CD14-positive monocyte (primary cell): ENCODE measurements around the gene SEMA4A. TPM values are rescaled to one million over a fixed set of nuclear protein-coding genes. Genes with fewer than 3 reads are reported as not detected.
"Not testable (repeated sequence)": the region's sequence is repeated elsewhere in the genome, so short reads cannot be mapped to it uniquely, and the experiment has no call there.

Experiments used
- DNase-seq, 3 donors: peaks; one replicate each; pipeline ENCODE4 v3.0.0-alpha.2; 2011 to 2022
- H2AFZ ChIP-seq: 2 replicates; pipeline ENCODE4 v1.6.0; 2012; ENCODE audit warnings: mild to moderate bottlenecking, low read depth, low read length, inconsistent platforms; ENCODE audit not compliant: insufficient read depth, poor library complexity, severe bottlenecking
- H3K27ac ChIP-seq, 2 donors: 1 replicate in 1 of 2; 2 replicates in 1 of 2; pipeline ENCODE4 v1.5.1; 2012 to 2013; ENCODE audit warnings: low read length in 2 of 2, control low read depth in 1 of 2, inconsistent platforms in 1 of 2, low read depth in 1 of 2, mild to moderate bottlenecking in 1 of 2
- H3K27me3 ChIP-seq, 2 donors: one replicate each; pipeline versions ENCODE4 v1.6.0 to v1.6.1; 2011 to 2013; ENCODE audit warnings: low read length in 2 of 2; ENCODE audit not compliant: control insufficient read depth in 2 of 2, insufficient read depth in 2 of 2
- H3K36me3 ChIP-seq, 2 donors: replicated peaks in 1 of 2; 1 replicate in 1 of 2; 2 replicates in 1 of 2; pipeline versions ENCODE4 v1.5.1 to v1.6.1; 2012 to 2013; ENCODE audit warnings: low read length in 2 of 2, control low read depth in 1 of 2, inconsistent platforms in 1 of 2, mild to moderate bottlenecking in 1 of 2; ENCODE audit not compliant: insufficient read depth in 2 of 2, control insufficient read depth in 1 of 2
- H3K4me1 ChIP-seq, 2 donors: 1 replicate in 1 of 2; 2 replicates in 1 of 2; pipeline versions ENCODE4 v1.5.1 to v1.6.1; 2012 to 2013; ENCODE audit warnings: low read length in 2 of 2, control low read depth in 1 of 2, inconsistent platforms in 1 of 2, mild to moderate bottlenecking in 1 of 2, moderate library complexity in 1 of 2; ENCODE audit not compliant: insufficient read depth in 2 of 2, control insufficient read depth in 1 of 2
- H3K4me2 ChIP-seq: replicated peaks from 2 replicates; pipeline ENCODE3; 2012; ENCODE audit warnings: low read length, moderate library complexity, mild to moderate bottlenecking; ENCODE audit not compliant: poor library complexity, severe bottlenecking; ENCODE audit errors: extremely low read depth
- H3K4me3 ChIP-seq, 3 experiments: fragments of 200-600 bp in 1 of 3; sonication (generic) in 1 of 3; replicated peaks in 1 of 3; 1 replicate in 2 of 3; 2 replicates in 1 of 3; pipeline ENCODE4 v1.5.1; 2011 to 2013; ENCODE audit warnings: low read length in 3 of 3, mild to moderate bottlenecking in 3 of 3, control low read depth in 2 of 3, low read depth in 2 of 3, inconsistent platforms in 1 of 3, moderate library complexity in 1 of 3
- H3K79me2 ChIP-seq: 2 replicates; pipeline ENCODE4 v1.6.0; 2012; ENCODE audit warnings: mild to moderate bottlenecking, control low read depth, inconsistent platforms, low read length, moderate library complexity; ENCODE audit not compliant: insufficient read depth
- H3K9ac ChIP-seq: 2 replicates; pipeline ENCODE4 v1.6.0; 2017; ENCODE audit warnings: low read length, mild to moderate bottlenecking; ENCODE audit not compliant: insufficient read depth, poor library complexity, severe bottlenecking
- H3K9me3 ChIP-seq, 2 donors: replicated peaks in 1 of 2; 1 replicate in 1 of 2; 2 replicates in 1 of 2; pipeline versions ENCODE4 v1.5.1 to v1.6.1; 2012 to 2013; ENCODE audit warnings: low read length in 2 of 2, control low read depth in 1 of 2; ENCODE audit not compliant: control insufficient read depth in 1 of 2, insufficient read depth in 1 of 2
- H4K20me1 ChIP-seq: 2 replicates; pipeline ENCODE4 v1.6.0; 2012; ENCODE audit warnings: mild to moderate bottlenecking, low read length, control low read depth, moderate library complexity; ENCODE audit not compliant: insufficient read depth
- H3K27ac Mint-ChIP-seq, 7 donors: one replicate each; pipeline ENCODE4 v1.8.0; 2020; ENCODE audit warnings: mild to moderate bottlenecking in 7 of 7, mixed read lengths in 7 of 7, moderate library complexity in 6 of 7, inconsistent platforms in 2 of 7
- H3K27me3 Mint-ChIP-seq, 3 donors: one replicate each; pipeline ENCODE4 v1.8.0; 2021 to 2022; ENCODE audit warnings: low read depth in 3 of 3, mild to moderate bottlenecking in 3 of 3, mixed read lengths in 3 of 3, moderate library complexity in 3 of 3, inconsistent platforms in 1 of 3
- H3K36me3 Mint-ChIP-seq, 2 donors: one replicate each; pipeline ENCODE4 v1.8.0; 2020; ENCODE audit warnings: mixed read lengths in 2 of 2, inconsistent platforms in 1 of 2, mild to moderate bottlenecking in 1 of 2
- H3K4me1 Mint-ChIP-seq: one replicate; pipeline ENCODE4 v1.8.0; 2020; ENCODE audit warnings: mild to moderate bottlenecking, mixed read lengths
- H3K4me3 Mint-ChIP-seq, 2 donors: one replicate each; pipeline ENCODE4 v1.8.0; 2020; ENCODE audit warnings: mild to moderate bottlenecking in 2 of 2, mixed read lengths in 2 of 2, moderate library complexity in 1 of 2
- H3K9me3 Mint-ChIP-seq, 7 donors: one replicate each; pipeline ENCODE4 v1.8.0; 2020 to 2022; ENCODE audit warnings: mixed read lengths in 7 of 7, mild to moderate bottlenecking in 6 of 7, moderate library complexity in 6 of 7, inconsistent platforms in 2 of 7
- WGBS: methylation state at CpG from one replicate; pipeline ENCODE4 v1.1.5; 2013; ENCODE audit warnings: missing lambda C conversion rate; ENCODE audit not compliant: insufficient coverage; 5-methylcytosine and 5-hydroxymethylcytosine counted together
- intact Hi-C, 2 donors: fragments of 100-400 bp; cut with micrococcal nuclease; formaldehyde crosslinking; loops; one replicate each; pipeline versions ENCODE4 v1.15.0 to v1.15.1; 2023
- polyA plus RNA-seq, 3 donors: library from polyadenylated mRNA; depleted of rRNA in 1 of 3; unstranded in 2 of 3; stranded (reverse) in 1 of 3; fragments of 300-500 nt in 2 of 3; fragments of >200 nt in 1 of 3; fragmentation: Illumina TruSeq in 2 of 3; gene quantifications; 1 replicate in 2 of 3; 2 replicates in 1 of 3; pipeline ENCODE4 v1.2.3, GENCODE V29; 2012 to 2021

SEMA4A gene
- polyA plus RNA-seq, 3 donors, result 72.3 to 121 (median 116) TPM

GRCh38 chr1:156186347-156187177 is 33.2 kb downstream of the SEMA4A start:
- H3K4me3 Mint-ChIP-seq, intact Hi-C loops, H2AFZ ChIP-seq: not testable (repeated sequence)

GRCh38 chr1:156190265-156190664 is 36.9 kb downstream of the SEMA4A start:
- Mint-ChIP-seq H3K4me1 (peaks cover 33% of the 10 kb centered on the region), H3K27ac (peak overlapping the region in 1 of 7 donors; percentile 73)
- not testable (repeated sequence) for H4K20me1 ChIP-seq, H3K9me3 Mint-ChIP-seq, DNase-seq, H3K9me3 ChIP-seq, H3K36me3 Mint-ChIP-seq, H3K27me3 ChIP-seq, H3K27me3 Mint-ChIP-seq, H3K4me3 ChIP-seq, H3K36me3 ChIP-seq, H2AFZ ChIP-seq, H3K4me3 Mint-ChIP-seq, H3K9ac ChIP-seq, H3K27ac ChIP-seq, H3K4me2 ChIP-seq
- Histone ChIP-seq H3K4me1 (peaks cover 21 to 32% of the 10 kb centered on the region in 2 donors), H3K79me2 (peaks cover 22% of the 10 kb centered on the region)
- no CpG with 5 or more reads among the region's 4 CpGs for WGBS
- intact Hi-C loops, result loop anchor here in 1 of 2 donors (5.0 kb wide), 1 partner anchor 43 kb away; no protein-coding TSS in a partner anchor

More at GRCh38 chr1:156186347-156187177, 33.2 kb downstream of the SEMA4A start:
- Mint-ChIP-seq H3K36me3 (peaks cover 15 to 27% of the 10 kb centered on the region in 2 donors), H3K9me3 (peaks cover 0 to 11% (median 6%) of the 10 kb centered on the region in 7 donors)
- H3K9me3 ChIP-seq, H4K20me1 ChIP-seq, H3K27ac Mint-ChIP-seq, H3K4me1 ChIP-seq, H3K27me3 ChIP-seq, H3K4me2 ChIP-seq, H3K27me3 Mint-ChIP-seq, H3K27ac ChIP-seq, H3K4me3 ChIP-seq, H3K36me3 ChIP-seq, H3K9ac ChIP-seq, H3K79me2 ChIP-seq, DNase-seq, H3K4me1 Mint-ChIP-seq: not testable (repeated sequence)
- no CpG with 5 or more reads among the region's 2 CpGs for WGBS
